ENCODE results near the gene PARP16.

DNA sequence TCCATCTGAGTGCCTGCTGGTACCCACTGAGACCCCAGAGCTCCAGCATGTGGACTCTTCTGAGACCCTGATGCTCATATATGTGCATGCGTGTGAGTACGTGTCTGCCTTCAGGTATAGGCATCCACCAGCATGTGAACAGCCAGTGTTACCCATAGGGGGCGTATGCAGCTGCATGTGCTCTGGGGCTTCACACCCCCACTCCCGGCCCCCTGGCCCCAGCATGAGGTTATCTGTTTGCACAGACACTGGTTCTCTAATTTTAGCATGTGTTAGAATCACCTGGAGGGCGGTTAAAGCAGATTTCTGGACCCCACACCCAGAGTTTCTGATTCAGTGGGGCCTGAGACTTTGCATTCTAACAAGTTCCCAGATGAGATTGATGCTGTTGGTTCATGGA is 74.6 kb downstream of the PARP16 start:
- TF ChIP-seq CTCF (IDR thresholded peaks at IDR 0.05) (peak in 1 of 4 donors; percentile 27), POLR2A (IDR thresholded peaks at IDR 0.05) (no peak)

Data from right lobe of liver (tissue), 4 donors.